ENCODE data around the gene C8B. TPM values are rescaled to one million over a fixed set of nuclear protein-coding genes. Genes with fewer than 3 reads are reported as not detected.

C8B gene
- total RNA-seq, 1 donor from 2014 or later: not detected

DNA sequence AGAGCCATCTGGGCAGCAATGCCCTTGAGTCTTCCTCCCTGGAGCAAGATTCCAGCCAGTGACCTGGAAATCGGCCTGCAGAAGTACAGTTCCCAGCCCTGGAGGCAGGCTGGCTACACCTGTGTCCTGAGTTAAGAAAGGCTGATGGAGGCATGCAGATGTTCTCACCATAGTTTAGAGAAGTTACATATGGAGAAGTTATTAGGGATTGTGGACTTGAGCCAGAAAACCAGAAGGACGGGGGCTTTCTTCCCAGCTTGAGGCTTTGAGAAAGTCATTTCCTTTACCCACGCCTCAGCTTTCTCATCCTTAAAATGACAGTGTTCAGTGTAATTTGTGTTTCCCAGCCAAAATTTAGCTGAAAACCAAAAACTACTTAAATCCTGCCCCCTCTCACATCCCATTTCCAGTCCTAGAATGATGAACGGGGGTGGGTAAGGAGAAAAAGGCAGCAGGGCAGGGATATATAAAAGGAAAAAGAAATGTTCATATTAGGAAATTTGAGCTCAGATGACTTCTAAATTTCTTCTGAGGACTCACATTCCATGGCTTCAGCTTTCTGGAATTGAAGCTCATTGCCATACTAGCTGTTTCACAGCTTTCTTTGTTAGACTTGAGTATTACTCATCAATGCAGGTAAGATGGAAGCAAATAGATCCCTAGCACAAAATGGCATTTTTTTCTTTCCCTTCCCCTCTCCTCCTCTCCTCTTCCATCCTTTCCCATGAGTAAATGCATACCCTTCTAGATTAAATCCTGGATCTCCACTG, 14.4 kb upstream of the C8B start:
- intact Hi-C loops (cut with DNase I): no loop called here
- DNase-seq (ENCODE audit: extremely low spot score in 2 of 2): no peak
- no peaks in the 10 kb centered on the region for H3K9me3 ChIP-seq
- TF ChIP-seq POLR2AphosphoS5 (IDR thresholded peaks at IDR 0.05; ENCODE audit: insufficient read depth in 1 of 2, low read depth in 1 of 2) (no peak), POLR2A (IDR thresholded peaks at IDR 0.05) (no peak)
- TF ChIP-seq, protein P1, sequence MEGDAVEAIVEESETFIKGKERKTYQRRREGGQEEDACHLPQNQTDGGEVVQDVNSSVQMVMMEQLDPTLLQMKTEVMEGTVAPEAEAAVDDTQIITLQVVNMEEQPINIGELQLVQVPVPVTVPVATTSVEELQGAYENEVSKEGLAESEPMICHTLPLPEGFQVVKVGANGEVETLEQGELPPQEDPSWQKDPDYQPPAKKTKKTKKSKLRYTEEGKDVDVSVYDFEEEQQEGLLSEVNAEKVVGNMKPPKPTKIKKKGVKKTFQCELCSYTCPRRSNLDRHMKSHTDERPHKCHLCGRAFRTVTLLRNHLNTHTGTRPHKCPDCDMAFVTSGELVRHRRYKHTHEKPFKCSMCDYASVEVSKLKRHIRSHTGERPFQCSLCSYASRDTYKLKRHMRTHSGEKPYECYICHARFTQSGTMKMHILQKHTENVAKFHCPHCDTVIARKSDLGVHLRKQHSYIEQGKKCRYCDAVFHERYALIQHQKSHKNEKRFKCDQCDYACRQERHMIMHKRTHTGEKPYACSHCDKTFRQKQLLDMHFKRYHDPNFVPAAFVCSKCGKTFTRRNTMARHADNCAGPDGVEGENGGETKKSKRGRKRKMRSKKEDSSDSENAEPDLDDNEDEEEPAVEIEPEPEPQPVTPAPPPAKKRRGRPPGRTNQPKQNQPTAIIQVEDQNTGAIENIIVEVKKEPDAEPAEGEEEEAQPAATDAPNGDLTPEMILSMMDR (IDR thresholded peaks at IDR 0.05): no peak
- no peaks in the 10 kb centered on the region for H3K36me3 ChIP-seq
- H3K4me1 ChIP-seq: no peaks in the 10 kb centered on the region
- H3K27ac ChIP-seq: no peak overlapping the region
- H3K27me3 ChIP-seq: no peaks in the 10 kb centered on the region
- no peak overlapping the region for H3K4me3 ChIP-seq

DNA sequence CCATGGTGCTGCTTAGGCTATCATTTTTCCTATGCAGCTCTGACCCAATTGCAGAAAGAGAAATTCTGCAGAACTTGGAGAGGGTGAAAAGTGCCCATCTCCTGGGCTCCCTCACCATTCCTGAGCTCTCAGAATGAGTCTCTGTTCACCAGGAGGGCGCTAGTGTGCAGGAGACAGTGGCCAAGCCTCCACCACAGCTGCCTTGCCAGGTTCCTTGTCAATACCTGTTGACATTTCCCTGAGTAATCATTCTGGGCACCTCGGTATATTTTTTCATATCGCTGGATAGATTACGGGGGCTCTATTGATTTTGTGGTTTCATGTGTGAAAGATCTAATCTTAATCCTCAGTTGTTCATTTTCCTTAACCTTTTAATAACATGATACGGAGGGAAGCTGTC, 13.0 kb upstream of the C8B start:
- no peak overlapping the region for H3K4me3 ChIP-seq
- H3K4me1 ChIP-seq: no peaks in the 10 kb centered on the region
- no peaks in the 10 kb centered on the region for H3K27me3 ChIP-seq
- intact Hi-C loops (cut with DNase I): no loop called here
- H3K27ac ChIP-seq: no peak overlapping the region
- H3K36me3 ChIP-seq: no peaks in the 10 kb centered on the region
- no peak for TF ChIP-seq POLR2AphosphoS5 (IDR thresholded peaks at IDR 0.05; ENCODE audit: insufficient read depth in 1 of 2, low read depth in 1 of 2)
- TF ChIP-seq, protein P1 (IDR thresholded peaks at IDR 0.05): no peak
- TF ChIP-seq POLR2A (IDR thresholded peaks at IDR 0.05): no peak
- no peaks in the 10 kb centered on the region for H3K9me3 ChIP-seq
- DNase-seq (ENCODE audit: extremely low spot score in 2 of 2): peak in 1 of 2 donors; percentile 29

DNA sequence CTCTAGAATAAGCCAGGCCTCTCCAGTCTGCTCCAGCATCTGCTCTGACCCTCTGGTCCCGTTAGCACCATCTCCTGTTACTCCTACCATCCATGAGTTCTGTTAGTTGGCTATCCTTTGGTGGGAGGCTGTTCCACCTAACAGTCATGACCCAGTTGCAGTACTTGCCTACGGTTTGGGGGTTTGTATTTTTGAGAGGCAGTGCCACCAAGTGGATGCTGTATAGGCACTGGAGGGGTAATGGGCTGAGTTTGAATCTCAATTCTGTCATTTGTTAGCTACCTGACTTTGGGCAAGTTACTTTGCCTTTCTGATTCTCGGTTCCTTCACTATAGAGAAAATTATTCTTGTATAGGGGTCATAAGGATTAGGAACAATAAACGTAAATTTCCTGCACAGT, 12.1 kb upstream of the C8B start:
- no peak for DNase-seq (ENCODE audit: extremely low spot score in 2 of 2)
- Histone ChIP-seq H3K4me3 (no peak overlapping the region), H3K9me3 (no peaks in the 10 kb centered on the region), H3K27ac (no peak overlapping the region), H3K4me1 (no peaks in the 10 kb centered on the region), H3K27me3 (no peaks in the 10 kb centered on the region), H3K36me3 (no peaks in the 10 kb centered on the region)
- intact Hi-C loops (cut with DNase I): no loop called here
- TF ChIP-seq POLR2AphosphoS5 (IDR thresholded peaks at IDR 0.05; ENCODE audit: insufficient read depth in 1 of 2, low read depth in 1 of 2) (no peak), POLR2A (IDR thresholded peaks at IDR 0.05) (no peak)
- TF ChIP-seq, protein P1 (IDR thresholded peaks at IDR 0.05): no peak

DNA sequence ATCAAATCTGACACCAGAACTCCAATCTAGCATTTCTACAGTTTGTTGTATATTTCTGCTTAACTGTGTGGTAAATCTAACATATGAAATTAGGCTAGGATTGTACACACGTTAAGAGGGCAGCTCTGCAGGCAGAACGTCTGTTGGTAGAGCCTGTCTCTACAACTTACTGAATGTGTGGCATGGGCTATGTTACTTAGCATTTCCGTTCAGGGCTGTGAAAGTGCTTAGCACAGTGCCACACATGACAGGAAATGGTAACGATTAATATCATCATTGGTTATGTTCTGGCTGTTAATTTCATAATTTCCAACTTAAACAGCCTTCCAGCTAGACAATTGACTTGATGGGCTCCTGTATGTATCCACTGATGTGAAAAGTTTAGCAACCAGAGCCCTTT, 9.6 kb upstream of the C8B start:
- no peak for TF ChIP-seq POLR2AphosphoS5 (IDR thresholded peaks at IDR 0.05; ENCODE audit: insufficient read depth in 1 of 2, low read depth in 1 of 2)
- TF ChIP-seq, protein P1 (IDR thresholded peaks at IDR 0.05): no peak
- no peak for TF ChIP-seq POLR2A (IDR thresholded peaks at IDR 0.05)
- Histone ChIP-seq H3K9me3 (no peaks in the 10 kb centered on the region), H3K27ac (no peak overlapping the region), H3K4me3 (no peak overlapping the region), H3K27me3 (no peaks in the 10 kb centered on the region), H3K4me1 (no peaks in the 10 kb centered on the region), H3K36me3 (no peaks in the 10 kb centered on the region)
- intact Hi-C loops (cut with DNase I): no loop called here
- no peak for DNase-seq (ENCODE audit: extremely low spot score in 2 of 2)
